ENCODE results near the gene DAO.

- TF ChIP-seq CTCF (conservative IDR thresholded peaks at IDR 0.05) (no peak), ZFX (IDR thresholded peaks at IDR 0.05) (no peak)
These were observed 32.2 kb upstream of the DAO start for GRCh38 chr12:108847705-108848104.
